ENCODE data around the gene TTC33.
"Not testable (repeated sequence)": the region's sequence is repeated elsewhere in the genome, so short reads cannot be mapped to it uniquely, and the experiment has no call there.

Gene TTC33, protein sequence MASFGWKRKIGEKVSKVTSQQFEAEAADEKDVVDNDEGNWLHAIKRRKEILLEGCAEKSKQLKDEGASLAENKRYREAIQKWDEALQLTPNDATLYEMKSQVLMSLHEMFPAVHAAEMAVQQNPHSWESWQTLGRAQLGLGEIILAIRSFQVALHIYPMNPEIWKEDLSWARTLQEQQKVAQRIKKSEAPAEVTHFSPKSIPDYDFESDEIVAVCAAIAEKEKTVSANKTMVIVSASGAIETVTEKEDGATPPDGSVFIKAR

DNA sequence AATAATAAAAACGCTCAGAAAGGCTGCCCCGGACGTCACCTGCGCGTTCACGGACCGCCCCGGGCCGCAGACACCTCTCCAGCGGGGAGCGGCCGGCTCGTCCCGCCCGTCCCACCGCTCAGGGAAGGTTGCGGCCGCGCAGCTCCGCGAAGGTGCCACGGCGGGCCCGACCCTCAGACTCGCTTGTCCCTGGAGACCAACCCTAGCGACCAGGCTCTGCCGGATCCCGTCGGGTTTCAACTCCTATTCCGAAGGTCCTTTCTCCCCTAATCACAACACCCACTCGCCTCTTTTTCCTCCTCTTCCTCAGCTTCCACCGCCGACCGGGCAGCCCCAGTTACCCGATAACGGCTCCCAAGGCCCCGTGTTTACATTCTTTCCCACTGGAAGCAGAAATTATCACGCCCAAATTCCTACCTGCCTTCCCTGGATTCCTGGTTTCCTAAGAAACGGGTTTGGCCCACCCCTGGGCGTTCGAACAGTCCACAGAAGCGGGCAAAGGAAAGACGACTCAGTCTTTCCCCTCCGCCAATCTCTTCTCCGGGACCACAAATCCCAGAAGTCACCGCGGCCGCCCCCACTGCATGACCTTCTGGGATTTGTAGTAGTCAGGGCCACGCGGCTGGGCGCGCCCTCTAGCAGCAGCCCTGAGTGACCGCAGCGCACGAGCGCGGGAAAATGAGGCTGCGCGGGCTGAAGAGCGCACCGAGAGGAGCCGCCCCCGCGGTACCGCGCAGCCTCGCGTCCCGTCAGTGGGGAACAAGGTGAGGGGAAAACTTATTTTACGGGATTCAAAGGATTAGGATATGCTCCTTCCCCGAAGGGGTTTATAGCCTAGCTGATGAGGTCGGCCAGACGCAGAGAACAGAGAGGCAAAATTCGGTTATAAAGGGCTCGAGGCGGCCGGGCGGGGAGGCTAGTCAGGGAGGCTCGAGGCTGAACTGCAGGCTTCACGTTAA lies at the start of gene TTC33:
TSS of gene TTC33 (minus strand) at position 555 of the 959 bp plus-strand sequence. CDS start 8,943 bp downstream, outside the sequence.
- peak; percentile 97 for DNase-seq

DNA sequence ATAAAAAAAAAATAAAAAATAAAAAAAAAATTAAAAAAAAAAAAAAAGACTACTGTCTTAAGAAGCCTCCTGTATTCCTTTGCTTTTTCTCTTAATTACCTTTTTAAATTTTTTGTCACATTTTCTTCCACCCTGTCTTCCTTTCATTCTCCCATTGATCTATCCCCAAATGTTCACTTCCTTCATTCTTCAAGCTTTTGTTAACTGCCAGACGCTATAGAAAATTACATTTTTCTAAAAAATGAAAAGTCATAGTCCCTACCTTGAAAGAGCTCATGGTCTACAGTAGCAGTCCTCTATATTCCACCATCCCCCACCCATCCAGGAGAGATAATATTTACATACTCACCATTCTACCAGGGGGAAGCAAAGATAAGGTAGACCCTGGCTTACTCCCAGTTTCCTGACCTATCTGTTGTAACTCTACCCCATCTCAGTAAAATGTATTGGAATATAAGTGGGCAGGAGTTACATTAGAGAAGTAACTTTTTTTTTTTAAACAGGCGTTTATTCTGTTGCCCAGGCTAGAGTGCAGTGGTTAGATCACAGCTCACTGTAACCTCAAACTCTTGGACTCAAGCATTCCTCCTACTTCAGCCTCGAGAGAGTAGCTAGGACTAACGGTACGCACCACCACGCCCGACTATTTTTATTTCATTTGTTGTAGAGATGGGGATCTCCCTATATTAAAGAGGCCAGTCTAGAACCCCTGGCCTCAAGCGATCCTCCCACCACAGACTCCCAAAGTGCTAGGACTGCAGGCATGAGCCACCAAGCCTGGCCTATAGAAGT lies 46.2 kb upstream of the TTC33 start:
- DNase-seq = no peak

DNA sequence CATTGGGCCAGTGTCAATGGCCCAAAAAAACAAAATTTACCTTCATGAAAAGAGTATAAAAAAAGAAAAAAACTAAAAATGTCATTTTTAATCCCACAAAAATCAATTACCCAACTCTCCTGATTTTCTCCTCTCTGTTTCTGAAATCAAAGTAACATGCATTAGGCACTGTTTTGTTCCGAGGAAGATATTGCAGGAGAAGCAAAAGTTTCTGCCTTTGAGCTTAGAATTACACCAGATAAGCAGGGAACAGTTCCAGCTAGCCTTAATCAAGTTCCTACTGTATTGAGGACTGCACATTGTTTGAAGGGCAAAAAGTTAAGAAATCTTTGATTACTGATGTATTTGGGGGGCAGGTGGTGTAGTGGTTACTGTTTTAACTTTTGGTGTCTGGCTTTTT lies 43.5 kb upstream of the TTC33 start:
- DNase-seq = no peak

DNA sequence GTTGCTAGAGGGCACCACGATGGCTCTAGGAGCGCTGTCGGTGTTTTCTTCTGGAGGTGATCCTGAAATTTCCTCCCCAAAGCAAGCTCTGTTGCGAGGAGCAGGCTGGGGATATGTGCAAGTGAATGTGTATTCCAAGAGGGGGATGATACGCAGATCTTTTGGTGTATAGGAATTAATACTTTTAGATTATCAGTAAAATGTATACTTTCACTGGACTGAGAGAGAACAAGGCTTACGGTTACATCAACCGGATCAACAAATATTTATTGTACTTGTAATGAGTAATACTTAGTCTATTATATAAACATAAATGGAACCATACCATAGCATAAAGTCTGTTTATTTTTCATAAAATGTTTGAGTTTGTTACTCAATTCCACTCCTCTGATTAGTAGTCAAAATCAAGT lies 43.0 kb upstream of the TTC33 start:
- DNase-seq = no peak

DNA sequence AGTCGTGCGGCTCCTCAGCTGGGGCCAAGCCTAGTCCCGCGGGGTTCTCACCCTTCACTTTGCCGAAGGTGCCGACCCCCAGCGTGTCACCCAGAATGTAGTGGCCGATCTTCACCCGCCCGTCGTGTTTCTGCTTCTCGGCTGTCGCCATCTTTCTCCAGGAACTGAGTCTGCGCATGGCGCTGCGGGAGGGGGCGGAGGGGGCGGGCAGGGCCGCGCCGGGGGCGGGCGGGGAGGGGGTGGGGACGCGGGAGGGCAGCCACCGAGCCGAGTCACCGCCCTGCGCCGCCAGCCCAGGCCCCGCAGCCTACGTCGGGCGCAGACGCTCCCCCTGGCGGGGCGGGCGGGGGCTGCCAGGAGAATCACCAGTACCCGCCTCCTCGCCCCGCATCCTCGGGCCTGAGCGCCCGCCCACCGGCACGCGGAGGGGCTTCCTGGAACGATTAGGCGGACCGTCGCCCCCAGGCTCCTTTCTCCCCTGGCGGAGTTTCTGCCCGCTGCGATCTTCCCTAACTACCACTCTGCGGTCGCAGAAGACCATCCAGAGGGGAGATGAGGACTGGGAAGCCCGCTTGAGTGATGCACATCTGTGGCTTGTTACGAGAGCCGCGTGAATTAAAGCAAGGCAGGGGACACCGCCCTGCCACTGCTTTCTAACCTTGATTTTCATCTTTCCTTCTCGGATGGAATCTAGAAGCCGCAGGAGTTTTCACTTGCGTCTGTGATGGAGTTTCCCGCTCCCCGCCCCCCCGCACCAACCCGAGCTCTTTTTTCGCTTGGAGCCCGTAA lies 42.4 kb upstream of the TTC33 start, which contains the start of gene PRKAA1:
TSS of gene PRKAA1 (minus strand) at position 363 of the 789 bp plus-strand sequence. CDS start at position 178, 185 bp downstream.
- DNase-seq = peak; percentile 90

DNA sequence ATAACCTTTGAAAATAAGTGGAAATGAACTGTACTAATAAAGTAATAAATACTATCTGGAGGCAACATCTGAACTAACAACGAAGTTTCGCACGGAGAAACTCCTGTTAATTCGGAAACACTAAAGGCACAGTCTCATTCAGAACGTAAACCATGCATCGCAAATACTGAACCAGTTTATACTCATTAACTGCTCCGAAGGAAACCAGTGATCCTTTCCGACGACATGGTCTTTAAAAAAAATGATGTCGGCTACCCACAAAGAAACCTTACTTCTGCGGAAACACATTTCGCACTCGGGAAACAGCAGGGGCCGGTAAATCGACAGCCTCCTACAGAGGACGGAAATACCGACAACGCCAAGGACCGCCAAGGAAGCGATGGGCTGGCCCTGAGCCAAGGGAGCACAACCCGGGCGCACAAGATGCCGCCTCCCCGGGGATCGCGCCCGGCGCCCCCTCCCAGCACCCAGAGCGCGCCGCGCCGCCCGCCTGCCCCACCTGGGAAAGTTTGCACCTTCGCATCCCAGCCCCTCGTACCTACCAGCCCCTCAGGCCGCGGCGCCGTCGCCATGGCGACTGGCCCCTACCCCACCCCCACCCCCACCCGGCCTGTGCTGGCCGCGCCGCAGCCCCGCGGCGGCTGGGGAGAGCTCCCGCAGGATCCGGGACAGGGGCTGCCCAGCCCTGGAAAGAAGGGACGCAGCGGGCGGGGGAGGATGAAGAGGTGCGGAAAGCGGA lies 41.7 kb upstream of the TTC33 start:
- DNase-seq = peak; percentile 78

DNA sequence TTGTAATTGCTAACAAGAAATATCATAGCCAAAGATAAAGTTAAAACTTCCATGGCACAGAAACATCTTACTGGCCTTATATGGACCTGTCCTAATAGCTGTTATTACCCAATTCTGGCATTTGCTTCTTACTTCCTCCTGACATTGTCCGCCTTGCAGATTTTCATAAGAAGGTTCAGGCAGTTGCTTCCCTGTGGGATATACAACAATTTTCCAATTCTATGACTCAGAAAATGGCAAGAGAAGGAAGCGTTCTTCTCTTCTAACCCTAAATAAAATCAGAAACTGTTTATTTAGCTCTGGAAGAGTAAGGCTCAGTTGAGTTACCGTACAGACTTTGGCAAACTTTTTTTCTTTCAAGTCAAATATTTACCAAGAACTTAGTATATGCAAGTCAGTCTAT lies 40.7 kb upstream of the TTC33 start:
- DNase-seq = no peak

DNA sequence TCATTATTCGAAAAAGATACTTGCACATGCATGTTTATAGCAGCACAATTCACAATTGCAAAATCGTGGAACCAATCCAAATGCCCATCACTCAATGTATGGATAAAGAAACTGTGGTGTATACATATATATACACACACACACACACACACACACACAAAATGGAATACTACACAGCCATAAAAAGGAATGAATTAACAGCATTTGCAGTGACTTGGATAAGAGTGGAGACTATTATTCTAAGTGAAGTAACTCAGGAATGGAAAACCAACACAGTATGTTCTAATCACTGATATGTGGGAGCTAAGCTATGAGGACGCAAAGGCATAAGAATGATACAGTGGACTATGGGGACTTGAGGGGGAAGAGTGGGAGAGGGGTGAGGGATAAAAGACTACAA lies 39.1 kb upstream of the TTC33 start:
- not testable (repeated sequence) for DNase-seq

DNA sequence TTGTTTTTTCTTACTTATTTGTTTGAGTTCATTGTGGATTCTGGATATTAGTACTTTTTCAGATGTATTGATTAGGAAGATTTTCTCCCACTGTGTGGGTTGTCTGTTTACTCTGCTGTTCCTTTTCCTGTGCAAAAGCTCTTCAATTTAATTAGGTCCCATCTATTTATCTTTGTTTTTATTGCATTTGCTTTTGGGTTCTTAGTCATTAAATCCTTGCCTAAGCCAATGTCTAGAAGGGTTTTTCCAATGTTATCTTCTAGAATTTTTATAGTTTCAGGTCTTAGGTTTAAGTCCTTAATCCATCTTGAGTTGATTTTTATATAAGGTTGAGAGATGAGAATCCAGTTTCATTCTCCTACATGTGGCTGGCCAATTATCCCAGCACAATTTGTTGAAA lies 38.6 kb upstream of the TTC33 start:
- not testable (repeated sequence) for DNase-seq

DNA sequence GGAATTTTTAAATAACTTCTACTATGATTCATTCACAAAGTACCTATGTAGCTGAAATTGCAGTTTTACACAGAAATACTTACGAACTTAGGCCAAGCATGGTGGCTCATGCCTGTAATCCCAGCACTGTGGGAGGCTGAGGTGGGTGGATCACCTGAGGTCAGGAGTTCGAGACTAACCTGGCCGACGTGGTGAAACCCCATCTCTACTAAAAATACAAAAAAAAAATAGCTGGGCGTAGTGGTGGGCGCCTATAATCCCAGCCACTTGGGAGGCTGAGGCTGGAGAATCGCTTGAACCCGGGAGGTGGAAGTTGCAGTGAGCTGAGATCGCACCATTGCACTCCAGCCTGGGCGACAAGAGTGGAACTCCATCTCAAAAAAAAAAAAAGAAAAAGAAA lies 36.9 kb upstream of the TTC33 start:
- DNase-seq = not testable (repeated sequence)

DNA sequence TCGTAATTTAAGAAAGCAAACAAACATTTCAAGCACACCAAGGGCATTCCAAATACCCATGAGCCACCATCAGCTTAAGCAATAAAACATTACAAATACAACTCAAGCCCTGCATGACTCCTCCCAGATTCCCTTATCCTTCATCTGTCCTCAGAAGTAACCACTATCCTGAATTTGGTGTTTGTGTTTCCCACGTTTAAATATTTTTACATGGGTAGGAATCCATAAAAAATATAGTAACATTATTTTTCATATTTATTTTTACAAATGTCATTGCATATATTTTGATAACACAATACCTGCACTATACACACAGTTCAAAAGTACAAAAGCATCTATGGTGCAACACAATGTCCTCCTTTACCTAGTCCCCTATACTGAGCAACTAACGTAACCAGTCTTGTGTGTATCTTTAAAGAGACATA lies 36.0 kb upstream of the TTC33 start:
- DNase-seq = no peak

DNA sequence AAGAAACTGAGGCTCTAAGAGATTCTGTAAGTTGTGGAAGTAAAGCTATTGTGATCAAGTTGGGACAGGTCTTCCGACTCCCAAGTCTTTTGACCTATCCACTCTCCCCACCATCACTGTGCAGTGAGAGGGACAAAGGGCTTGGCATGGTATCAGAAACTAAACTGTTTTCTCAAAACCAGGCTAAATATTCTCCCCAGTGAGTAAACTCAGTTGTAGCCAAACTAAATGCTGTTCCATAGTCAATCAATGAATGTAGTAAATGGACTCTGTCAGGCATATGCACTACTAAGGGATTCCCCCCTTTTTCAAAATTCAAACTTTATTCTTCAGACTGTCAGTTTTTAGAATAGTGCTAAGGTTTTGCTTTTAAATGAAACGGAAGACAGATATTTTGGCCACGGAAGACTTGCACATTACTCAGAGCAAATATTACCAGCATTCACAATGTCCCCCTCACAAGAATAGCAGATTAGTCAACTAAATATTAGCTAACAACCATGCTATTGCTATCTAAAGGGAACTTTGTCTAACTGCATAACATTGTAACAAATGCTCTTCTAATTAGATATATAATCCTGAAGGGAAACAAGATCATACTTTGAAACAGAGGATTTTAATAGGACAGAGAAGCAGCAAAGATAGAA lies 35.3 kb upstream of the TTC33 start:
- no peak for DNase-seq

DNA sequence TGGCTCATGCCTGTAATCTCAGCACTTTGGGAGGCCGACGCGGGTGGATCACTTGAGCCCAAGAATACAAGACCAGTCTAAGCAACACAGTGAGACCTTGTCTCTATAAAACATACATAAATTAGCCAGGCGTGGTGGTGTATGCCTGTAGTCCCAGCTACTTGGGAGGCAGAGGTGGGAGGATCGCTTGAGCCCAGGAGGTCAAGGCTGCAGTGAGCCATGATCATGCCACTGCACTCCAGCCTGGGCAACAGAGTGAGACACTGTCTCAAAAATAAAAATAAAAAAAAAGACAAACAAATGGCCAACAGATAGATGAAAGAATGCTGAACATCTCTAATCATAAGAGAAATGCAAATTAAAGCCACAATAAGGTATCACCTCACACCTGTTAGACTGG lies 33.2 kb upstream of the TTC33 start:
- DNase-seq = not testable (repeated sequence)

DNA sequence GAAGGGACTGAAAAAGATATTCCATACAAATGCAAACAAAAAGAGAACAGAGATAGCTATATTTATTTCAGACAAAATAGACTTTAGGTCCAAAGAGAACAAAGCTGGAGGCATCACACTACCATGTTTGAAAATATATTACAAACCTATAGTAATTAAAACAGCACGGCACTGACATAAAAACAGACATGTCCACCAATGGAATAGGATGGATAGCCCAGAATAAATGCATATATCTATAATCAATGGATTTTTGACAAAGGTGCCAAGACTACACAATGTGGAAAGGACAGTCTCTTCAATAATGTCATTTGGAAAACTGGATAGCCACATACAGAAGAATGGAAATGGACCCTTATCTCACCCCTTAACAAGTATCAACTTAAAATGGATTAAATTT lies 32.2 kb upstream of the TTC33 start:
- no peak for DNase-seq

DNA sequence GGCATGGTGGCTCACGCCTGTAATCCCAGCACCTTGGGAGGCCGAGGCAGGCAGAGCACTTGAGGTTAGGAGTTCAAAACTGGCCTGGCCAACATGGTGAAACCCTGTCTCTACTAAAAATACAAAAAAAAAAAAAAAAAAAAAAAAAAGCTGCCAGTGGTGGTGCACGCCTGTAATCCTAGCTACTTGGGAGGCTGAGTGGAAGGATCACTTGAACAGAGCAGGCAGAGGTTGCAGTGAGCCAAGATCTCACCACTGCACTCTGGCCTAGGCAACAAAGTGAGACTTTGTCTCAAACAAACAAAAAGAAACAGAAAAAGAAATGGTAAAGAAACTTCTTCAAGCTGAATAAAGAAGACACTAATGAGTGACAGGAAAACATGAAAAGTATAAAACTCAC lies 30.9 kb upstream of the TTC33 start:
- not testable (repeated sequence) for DNase-seq

DNA sequence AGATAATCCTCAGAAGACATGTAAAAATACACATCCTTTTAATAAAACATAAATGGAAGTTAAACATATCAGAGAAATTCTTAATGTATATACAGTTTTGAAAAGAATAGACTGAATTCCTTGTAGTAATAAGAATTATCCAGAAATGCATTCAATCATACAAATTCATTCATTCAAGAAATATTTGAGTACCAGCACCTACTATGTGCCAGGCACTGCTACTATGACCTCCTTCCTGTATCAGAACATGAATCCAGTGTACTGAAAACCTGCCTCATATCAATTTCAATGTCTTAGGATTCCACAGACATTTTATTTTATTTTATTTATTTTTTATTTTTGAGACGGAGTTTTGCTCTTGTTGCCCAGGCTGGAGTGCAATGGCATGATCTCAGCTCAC lies 29.2 kb upstream of the TTC33 start:
- no peak for DNase-seq

DNA sequence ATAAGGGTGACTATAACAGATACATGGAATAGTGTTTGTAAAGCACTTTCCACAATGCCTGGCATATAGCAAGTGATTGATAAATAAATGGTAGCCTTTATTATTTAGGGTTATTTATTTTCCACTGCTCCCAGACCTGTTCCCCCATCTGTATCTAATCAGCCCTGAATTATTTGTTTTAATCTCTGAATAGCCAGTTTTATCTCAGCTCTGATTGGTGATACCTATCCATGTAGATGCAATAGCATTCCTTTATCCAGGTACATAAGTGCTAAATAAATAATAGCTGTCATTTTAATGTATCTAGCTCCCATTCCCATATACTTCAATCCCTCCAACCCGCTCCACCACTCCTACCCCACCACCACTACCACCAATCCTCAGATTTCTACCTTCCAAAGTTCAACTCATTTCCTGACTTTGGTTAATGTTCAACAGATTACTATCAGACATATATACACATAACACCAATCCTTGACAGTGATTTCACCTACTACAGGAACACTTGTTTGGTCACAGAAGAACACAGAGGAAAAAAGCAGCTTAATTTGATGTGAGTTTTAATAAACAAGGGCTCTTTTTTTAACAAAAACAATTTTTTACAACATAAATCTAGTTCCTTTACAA lies 28.4 kb upstream of the TTC33 start:
- DNase-seq = no peak

DNA sequence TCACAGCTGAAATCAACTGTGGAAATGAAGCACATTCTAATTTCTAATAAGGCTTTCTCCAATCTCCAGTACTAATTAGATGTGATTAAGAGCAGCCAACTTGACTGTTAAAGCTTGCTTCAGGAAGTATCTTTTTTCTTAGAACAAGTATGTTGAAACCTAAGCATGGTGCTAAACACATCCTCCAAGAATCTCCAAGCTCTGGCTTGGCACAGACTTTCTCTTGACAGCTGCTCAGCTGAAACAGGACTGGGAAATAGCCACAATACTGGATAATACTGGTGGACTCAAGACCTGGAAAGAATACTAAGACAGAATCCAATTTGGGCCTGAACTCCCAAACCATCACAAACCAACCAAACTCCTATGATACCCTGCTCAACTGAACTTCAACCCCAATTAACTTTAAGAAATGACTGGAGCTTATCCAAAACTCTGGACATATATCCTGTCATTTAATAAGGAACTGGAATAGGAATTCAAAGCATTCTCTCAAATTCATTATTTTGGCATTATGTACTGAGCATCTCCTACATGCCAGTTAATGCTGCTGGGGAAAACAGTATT lies 26.2 kb upstream of the TTC33 start:
- DNase-seq = no peak

DNA sequence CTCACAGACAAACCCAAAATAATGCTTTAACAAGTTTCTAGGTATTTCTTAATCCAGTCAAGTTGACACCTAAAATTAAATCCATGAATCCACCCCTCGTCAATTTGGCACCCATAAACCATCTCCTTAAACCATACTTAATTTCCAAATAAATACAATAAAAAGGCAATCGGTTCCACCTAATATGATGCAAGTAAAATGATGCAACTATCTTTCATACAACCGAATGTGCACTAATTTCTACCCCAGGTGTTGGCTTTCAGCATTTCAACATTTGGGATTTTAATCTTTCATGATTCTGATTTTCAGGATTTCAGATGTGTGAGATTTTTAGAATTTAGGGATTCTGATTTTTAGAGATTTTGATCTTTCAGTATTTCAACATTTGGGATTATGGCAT lies 25.1 kb upstream of the TTC33 start:
- DNase-seq = no peak

DNA sequence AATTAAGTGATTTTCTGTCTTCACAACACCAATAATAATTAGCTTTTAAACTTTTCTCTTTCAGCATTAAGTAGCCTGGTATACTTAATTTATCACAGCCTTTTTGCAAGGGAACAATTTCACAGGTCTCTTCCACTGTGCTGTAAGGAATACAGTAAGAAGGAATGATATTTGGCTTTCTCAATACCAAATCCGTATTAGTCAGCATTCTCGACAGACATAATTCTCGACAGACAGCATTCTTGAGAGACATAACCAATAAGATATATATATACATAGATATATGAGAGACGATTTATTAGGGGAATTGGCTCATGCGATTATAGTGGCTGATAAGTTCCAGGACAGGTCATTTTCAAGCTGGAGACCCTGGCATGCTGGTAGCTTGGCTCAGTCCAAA lies 24.4 kb upstream of the TTC33 start:
- no peak for DNase-seq
